ENCODE results near the gene CFAP65.
A peak's percentile ranks its signal among the peaks of the same experiment; 100 is the strongest.

The CFAP65 gene

DNA sequence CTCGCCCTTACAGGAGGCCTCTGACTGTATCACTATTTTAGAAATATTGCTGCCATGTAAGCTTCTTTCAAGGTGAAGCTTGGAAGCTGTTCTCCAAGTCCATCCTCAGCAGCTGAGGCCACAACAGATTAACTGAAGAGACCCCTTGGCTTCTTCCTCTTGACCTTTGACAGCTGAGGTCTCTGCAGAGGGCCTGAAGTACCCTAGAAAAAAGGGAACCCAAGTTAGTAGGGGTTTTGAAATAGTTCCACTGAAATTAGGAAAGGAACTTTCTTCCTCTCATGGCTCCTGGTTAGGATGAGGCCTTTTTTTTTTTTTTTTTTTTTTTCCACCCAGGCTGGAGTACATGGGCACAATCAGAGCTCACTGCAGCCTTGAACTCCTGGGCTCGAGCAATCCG lies 34.9 kb upstream of the CFAP65 start:
- Histone ChIP-seq H3K9me2 (replicated peaks; ENCODE audit: control insufficient read depth, low read length) (no peaks in the 10 kb centered on the region), H3K27me3 (ENCODE audit: control insufficient read depth, low read length) (no peaks in the 10 kb centered on the region), H3K79me2 (ENCODE audit: control insufficient read depth, low read length) (no peaks in the 10 kb centered on the region), H3K27ac (ENCODE audit: low read depth, low read length) (no peak overlapping the region), H3K4me3 (ENCODE audit: low read length) (no peak overlapping the region), H3K4me2 (ENCODE audit: low read length) (no peak overlapping the region), H3K9me3 (ENCODE audit: control insufficient read depth, insufficient read depth, low read length) (no peaks in the 10 kb centered on the region), H4K20me1 (ENCODE audit: control insufficient read depth, insufficient read depth, low read depth, low read length) (0 out of 2 replicates have a peak, but pooled peaks cover 3% of the 10 kb centered on the region), H3F3A (ENCODE audit: control insufficient read depth, insufficient read depth) (no peaks in the 10 kb centered on the region), H3K4me1 (ENCODE audit: control insufficient read depth, low read length) (peaks cover 6% of the 10 kb centered on the region), H3K36me3 (ENCODE audit: control insufficient read depth, low read length) (peaks cover 8% of the 10 kb centered on the region)
- TF ChIP-seq, protein P1, sequence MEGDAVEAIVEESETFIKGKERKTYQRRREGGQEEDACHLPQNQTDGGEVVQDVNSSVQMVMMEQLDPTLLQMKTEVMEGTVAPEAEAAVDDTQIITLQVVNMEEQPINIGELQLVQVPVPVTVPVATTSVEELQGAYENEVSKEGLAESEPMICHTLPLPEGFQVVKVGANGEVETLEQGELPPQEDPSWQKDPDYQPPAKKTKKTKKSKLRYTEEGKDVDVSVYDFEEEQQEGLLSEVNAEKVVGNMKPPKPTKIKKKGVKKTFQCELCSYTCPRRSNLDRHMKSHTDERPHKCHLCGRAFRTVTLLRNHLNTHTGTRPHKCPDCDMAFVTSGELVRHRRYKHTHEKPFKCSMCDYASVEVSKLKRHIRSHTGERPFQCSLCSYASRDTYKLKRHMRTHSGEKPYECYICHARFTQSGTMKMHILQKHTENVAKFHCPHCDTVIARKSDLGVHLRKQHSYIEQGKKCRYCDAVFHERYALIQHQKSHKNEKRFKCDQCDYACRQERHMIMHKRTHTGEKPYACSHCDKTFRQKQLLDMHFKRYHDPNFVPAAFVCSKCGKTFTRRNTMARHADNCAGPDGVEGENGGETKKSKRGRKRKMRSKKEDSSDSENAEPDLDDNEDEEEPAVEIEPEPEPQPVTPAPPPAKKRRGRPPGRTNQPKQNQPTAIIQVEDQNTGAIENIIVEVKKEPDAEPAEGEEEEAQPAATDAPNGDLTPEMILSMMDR (IDR thresholded peaks at IDR 0.05; ENCODE audit: low read depth, low read length, poor library complexity, severe bottlenecking) = no peak
- no peak for TF ChIP-seq EZH2phosphoT487 (IDR thresholded peaks at IDR 0.05; ENCODE audit: borderline replicate concordance, low read length)

DNA sequence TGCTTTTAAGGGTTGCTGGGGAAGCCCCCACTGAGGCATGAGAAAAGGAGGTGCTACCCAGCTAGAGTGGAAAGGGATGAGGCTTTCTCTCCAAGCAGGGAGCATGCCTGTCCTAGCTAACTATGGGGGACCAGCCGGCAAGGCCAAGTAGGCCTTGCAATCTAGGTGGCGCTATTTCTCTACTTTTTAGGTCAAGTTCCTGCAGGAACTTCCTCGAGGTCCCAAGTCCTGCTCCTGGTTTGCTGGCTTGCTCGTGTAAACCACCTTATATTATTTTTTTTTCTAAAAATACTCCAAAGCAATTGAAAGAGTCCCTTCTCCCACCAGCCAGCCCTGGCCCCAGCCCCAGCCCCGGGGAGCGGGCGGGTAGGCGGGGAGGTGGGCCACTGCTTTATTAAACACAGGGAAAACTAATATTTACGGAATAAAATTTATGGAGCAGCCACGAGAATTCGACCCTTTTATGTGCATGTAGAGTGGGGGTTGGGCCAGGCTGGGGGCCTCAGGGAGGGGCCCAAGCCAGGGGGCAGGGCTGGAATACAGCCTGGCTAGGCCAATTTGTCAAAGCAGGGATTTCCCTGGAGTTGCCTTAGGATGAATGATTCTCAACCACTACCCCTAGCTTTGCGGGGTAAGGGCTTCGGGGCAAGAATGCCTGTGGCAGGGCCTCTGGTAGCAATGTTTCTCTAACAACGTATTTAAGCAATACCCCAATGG lies 32.3 kb upstream of the CFAP65 start:
- Histone ChIP-seq H3K4me3 (ENCODE audit: low read length) (no peak overlapping the region), H3F3A (ENCODE audit: control insufficient read depth, insufficient read depth) (no peaks in the 10 kb centered on the region)

DNA sequence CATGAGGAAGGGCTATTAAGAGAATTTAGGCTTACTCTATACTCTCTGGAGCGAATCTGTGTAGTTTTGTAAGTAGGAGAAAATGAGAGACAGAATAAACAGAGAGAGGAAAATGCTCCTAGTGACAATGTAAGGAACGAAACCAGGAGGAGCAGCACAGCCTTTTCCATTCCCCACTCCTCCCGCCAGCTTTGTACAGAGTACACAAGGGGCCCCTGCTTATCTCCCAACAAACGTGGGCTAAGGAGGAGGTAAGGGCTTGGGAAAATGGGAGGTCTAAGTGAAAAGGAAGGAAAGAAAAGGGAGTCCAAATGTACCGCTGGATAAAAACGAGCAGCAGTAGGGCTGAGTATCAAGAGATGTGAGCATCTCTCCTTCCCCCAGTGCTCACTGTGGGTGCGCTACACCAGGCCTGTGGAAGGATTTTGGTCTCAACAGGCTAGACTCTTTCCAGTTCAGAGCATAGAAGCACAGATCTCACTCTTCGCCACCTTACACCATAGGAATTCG lies 31.5 kb upstream of the CFAP65 start:
- Histone ChIP-seq H3K27ac (ENCODE audit: low read depth, low read length) (no peak overlapping the region), H3K4me3 (ENCODE audit: low read length) (no peak overlapping the region), H3K4me1 (ENCODE audit: control insufficient read depth, low read length) (no peaks in the 10 kb centered on the region), H4K20me1 (ENCODE audit: control insufficient read depth, insufficient read depth, low read depth, low read length) (no peaks in the 10 kb centered on the region), H3K9me2 (replicated peaks; ENCODE audit: control insufficient read depth, low read length) (no peaks in the 10 kb centered on the region), H3K36me3 (ENCODE audit: control insufficient read depth, low read length) (peaks cover 8% of the 10 kb centered on the region), H3F3A (ENCODE audit: control insufficient read depth, insufficient read depth) (no peaks in the 10 kb centered on the region), H3K4me2 (ENCODE audit: low read length) (no peak overlapping the region), H3K9me3 (ENCODE audit: control insufficient read depth, insufficient read depth, low read length) (no peaks in the 10 kb centered on the region), H3K79me2 (ENCODE audit: control insufficient read depth, low read length) (no peaks in the 10 kb centered on the region), H3K27me3 (ENCODE audit: control insufficient read depth, low read length) (no peaks in the 10 kb centered on the region)
- TF ChIP-seq EZH2phosphoT487 (IDR thresholded peaks at IDR 0.05; ENCODE audit: borderline replicate concordance, low read length) = no peak
- TF ChIP-seq, protein P1 (IDR thresholded peaks at IDR 0.05; ENCODE audit: low read depth, low read length, poor library complexity, severe bottlenecking) = no peak

More for the DNA sequence above, 32.3 kb upstream of the CFAP65 start:
- TF ChIP-seq, protein P1 (IDR thresholded peaks at IDR 0.05; ENCODE audit: low read depth, low read length, poor library complexity, severe bottlenecking) = peak; percentile 71
- no peak for TF ChIP-seq EZH2phosphoT487 (IDR thresholded peaks at IDR 0.05; ENCODE audit: borderline replicate concordance, low read length)
- H3K27ac ChIP-seq (ENCODE audit: low read depth, low read length) = no peak overlapping the region
- H3K36me3 ChIP-seq (ENCODE audit: control insufficient read depth, low read length) = peaks cover 8% of the 10 kb centered on the region
- no peak overlapping the region for H3K4me2 ChIP-seq (ENCODE audit: low read length)
- no peaks in the 10 kb centered on the region for H3K27me3 ChIP-seq (ENCODE audit: control insufficient read depth, low read length)
- no peaks in the 10 kb centered on the region for H3K9me3 ChIP-seq (ENCODE audit: control insufficient read depth, insufficient read depth, low read length)
- H3K79me2 ChIP-seq (ENCODE audit: control insufficient read depth, low read length) = no peaks in the 10 kb centered on the region
- H3K4me1 ChIP-seq (ENCODE audit: control insufficient read depth, low read length) = no peaks in the 10 kb centered on the region
- H3K9me2 ChIP-seq (replicated peaks; ENCODE audit: control insufficient read depth, low read length) = no peaks in the 10 kb centered on the region
- H4K20me1 ChIP-seq (ENCODE audit: control insufficient read depth, insufficient read depth, low read depth, low read length) = 0 out of 2 replicates have a peak, but pooled peaks cover under 1% of the 10 kb centered on the region
